Head of caudate nucleus (tissue), 42 donors: Measurements from ENCODE around the gene PKHD1.
A peak's percentile ranks its signal among the peaks of the same experiment; 100 is the strongest.

ENCODE experiments used
- DNase-seq, 42 donors: peaks; one replicate each; pipeline versions ENCODE4 v3.0.0 to v3.0.0-alpha.2; 2020 to 2021; ENCODE audit warnings: mixed read lengths in 7 of 42
- intact Hi-C: fragments of 100-400 bp; cut with DNase I; formaldehyde crosslinking; loops from one replicate; pipeline ENCODE4 v1.15.0; 2022

Gene PKHD1

GRCh38 chr6:51675020-51675921 is 412.1 kb downstream of the PKHD1 start:
- no peak for DNase-seq
- intact Hi-C loops: no loop called here

GRCh38 chr6:51663525-51663924 is 423.9 kb downstream of the PKHD1 start:
- intact Hi-C loops: no loop called here
- no peak for DNase-seq

GRCh38 chr6:51660767-51661166 is 426.6 kb downstream of the PKHD1 start:
- intact Hi-C loops: no loop called here
- DNase-seq: no peak

GRCh38 chr6:51657491-51657890 is 429.9 kb downstream of the PKHD1 start:
- intact Hi-C loops: no loop called here
- DNase-seq: no peak

GRCh38 chr6:51655517-51655916 is 431.9 kb downstream of the PKHD1 start:
- intact Hi-C loops: no loop called here
- no peak for DNase-seq

DNA sequence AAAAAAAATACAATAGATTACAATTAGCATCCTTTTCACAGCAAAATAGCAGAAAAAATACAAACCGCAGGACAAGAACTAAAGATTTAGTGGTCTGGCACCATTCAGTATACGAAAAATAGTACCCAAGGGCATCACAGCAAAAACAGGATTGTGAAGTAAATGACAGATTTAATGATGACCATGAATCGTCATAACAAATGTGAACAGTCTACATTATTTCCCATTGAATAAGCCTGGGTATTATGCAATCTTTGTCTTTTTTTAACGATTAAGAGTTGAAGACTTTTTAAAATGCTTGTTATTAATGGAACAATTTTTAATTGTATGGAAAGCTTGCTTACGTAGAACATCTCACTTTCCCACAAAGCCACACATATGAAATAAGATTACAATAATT is 432.8 kb downstream of the PKHD1 start:
- intact Hi-C loops: no loop called here
- no peak for DNase-seq

GRCh38 chr6:51651132-51651817 is 436.1 kb downstream of the PKHD1 start:
- intact Hi-C loops: no loop called here
- DNase-seq: no peak

DNA sequence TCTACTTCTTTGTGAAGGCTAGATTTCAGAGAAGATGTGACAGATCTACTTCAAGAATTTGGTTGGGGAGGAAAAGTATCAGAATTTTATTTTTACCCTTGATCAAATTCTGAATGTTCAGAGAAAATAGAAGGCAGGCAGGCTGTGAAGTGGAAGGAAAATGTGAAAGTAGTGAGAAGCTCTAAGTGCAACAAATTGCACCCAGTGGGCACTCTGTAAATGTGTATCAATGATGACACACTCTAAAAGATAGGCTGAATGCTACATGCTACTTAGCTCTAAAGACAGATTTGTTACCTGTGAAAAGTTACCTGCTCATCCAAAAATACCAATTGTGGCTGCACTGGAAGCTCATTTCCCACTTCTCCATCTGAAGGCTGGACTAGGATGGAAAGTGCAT is 438.6 kb downstream of the PKHD1 start:
- DNase-seq: no peak
- intact Hi-C loops: no loop called here

DNA sequence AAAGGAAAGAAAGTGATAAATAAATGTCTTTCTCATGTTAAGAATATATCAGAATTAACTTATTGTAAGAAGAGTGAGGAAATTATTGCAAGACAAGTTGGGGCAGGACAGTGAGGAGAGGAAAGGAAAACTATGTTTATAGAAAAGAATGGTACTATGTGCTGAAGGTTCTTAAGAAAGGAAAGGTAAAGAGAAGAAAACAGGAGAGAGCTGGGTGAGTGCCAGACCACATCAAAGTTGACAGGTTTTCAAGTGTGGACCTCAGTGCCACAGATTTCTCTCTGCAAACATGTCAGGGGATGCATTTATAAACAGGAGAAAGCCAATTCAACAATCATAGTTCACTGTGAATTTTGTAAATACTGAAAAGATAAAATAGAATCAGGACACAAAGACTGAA is 439.2 kb downstream of the PKHD1 start:
- intact Hi-C loops: no loop called here
- DNase-seq: no peak

GRCh38 chr6:51644426-51644825 is 443.0 kb downstream of the PKHD1 start:
- DNase-seq: no peak
- intact Hi-C loops: no loop called here

DNA sequence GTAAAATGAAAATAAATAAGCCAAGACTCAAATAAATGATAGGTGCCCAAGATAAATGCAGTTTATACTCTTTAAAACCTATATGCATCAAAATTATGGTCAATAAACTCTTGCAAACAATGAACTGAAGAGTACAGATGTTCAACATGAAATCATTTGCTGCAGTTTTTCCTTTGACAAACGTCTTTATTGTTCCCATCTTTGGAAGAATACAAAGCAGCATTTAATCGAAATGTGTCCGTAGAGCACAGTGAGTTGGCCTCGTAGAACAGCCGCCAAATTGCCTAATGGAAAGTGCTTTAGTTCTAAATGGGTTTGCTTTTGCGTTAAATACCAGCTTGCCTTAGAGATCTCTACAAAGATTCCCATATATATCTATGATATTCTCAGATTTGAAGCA is 447.4 kb downstream of the PKHD1 start:
- DNase-seq: peak in 3 of 42 donors; percentile 2 to 27 (median 6)
- intact Hi-C loops: no loop called here

DNA sequence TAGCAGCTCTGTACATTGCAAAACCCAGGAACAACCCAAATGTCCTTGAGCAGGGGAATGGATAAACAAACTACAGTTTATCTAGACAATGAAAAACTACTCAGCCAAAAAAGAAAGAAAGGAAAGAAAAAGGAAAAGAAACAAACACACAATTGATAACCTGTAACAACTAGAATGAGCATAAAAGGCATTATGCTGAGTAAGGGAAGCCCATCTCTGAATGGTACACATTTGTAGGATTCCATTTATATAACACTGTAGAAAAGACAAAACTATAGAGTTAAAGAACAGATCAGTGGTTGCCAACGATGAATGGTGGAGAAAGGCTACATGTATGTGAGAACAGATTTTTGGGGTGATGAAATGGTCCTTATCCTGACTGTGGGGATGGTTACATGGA is 454.0 kb downstream of the PKHD1 start:
- no peak for DNase-seq
- intact Hi-C loops: no loop called here

GRCh38 chr6:51630011-51630410 is 457.4 kb downstream of the PKHD1 start:
- intact Hi-C loops: no loop called here

DNA sequence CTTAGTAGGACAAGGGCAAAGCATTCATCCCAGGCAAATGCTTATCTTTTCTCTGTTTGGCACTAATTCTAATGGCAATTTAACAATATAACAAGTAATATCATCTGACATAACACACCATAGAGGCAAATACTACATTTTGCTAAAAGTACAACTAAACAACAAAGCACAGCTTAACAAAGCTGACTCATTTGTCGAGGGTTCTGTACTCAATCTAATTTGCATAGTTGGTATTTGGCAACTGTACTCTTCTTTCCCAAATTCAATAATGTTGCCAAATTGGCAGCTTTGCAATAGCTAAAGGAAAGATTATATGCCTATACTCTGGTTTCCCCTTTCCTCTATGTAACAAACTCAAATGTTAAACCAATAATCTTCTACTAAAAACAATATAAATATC is 461.0 kb downstream of the PKHD1 start:
- intact Hi-C loops: no loop called here
- no peak for DNase-seq

More at GRCh38 chr6:51630011-51630410, 457.4 kb downstream of the PKHD1 start:
- no peak for DNase-seq

DNA sequence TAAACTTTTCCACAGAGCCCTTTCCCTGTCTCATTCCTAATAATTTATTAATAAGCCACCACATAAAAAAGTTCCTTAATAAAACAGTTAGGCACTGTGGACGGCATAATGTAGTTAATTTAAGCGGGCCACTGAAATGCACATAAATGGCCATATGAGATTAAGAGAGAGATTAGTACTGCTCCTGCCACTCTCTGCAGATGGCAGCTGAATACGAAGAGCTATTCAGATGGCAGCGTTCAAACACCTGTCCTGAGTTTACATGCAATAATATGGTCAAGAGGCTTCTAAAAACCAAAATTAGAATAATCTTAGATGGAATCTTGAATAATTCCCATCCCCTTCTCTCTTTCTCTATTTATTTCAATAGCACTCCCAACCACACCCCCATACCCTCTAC is 461.8 kb downstream of the PKHD1 start:
- DNase-seq: no peak
- intact Hi-C loops: no loop called here

DNA sequence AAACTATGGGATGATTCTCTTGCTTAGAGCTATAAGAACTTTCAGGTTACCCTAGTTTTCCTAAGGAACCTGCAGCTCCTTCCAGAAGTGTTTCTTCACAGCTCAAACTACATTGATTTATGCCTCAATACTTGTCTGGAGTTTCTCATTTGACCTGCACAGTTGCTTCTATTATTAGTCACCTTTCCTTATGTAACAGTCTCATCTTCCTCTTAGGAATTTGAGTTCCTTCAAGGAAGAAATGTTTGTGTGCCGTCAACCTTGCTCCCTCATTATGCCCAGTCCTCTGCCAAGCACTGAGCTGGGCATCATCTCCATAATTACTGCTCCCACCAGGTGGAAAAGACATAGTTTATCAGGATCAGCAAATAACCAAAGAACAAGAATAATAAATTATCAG is 466.4 kb downstream of the PKHD1 start:
- no peak for DNase-seq
- intact Hi-C loops: no loop called here

DNA sequence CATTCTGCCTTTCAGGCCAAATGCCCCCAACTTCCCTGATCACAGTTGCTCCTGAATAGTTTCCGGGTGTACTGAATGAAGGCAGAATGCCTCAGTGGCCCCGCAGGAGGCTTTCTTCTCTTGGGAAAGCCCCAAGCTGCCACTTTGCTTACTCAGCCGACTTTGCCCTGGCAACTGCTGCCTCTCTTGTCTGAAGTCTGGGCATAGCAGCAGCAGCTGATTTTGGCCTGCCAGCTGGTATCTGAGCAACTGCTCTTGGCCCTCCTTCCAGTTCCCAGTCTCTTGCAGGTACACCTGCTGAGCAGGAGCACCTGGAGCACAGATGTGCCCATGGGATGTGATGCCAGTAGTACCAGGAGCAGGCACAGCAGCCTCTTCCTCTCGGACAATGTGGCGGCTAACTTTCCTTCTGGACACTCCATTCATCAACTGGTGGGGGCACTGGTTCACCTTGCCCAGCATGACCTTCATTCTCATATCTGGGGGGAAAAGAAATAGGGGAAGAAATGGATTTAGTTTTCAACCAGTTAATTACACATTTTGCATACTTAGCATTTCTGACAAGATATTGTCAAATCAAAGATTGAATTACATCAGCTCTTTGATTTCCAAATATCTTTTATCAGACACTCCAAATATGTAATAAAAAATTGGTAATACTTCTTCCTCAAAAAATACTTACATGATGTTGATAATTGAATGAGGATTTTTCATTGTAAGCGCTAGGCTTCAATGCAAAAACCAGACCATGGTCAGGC is 468.2 kb downstream of the PKHD1 start:
- intact Hi-C loops: no loop called here
- no peak for DNase-seq

- intact Hi-C loops: no loop called here
- DNase-seq: no peak
These were observed 468.9 kb downstream of the PKHD1 start for GRCh38 chr6:51618563-51618962.

- intact Hi-C loops: no loop called here
- DNase-seq: no peak
These were observed 469.7 kb downstream of the PKHD1 start for GRCh38 chr6:51617751-51618150.

DNA sequence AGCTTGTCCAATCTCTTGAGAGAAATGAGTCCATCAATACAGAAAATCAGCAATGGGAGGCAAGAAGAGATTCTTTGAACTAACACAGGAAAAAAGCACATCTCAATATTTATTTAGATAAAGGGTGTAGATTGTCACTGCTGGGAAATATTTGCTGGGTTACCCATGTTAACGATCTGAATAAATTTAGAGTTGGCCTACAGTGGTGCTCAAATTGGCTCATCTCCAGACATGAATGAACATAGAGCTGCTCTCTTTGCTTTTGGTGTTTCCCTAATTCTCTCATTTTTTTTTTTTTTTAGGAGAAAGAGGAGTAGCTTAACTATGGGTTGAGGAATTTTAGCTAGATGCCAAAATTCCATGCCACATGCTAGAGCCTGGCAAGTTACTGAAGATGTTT is 471.2 kb downstream of the PKHD1 start:
- intact Hi-C loops: no loop called here

More for the DNA sequence above, 471.2 kb downstream of the PKHD1 start:
- DNase-seq: no peak
